Measurements from ENCODE around the gene TPRKB. TPM values are rescaled to one million over a fixed set of nuclear protein-coding genes. Genes with fewer than 3 reads are reported as not detected.
"Not testable (repeated sequence)": the region's sequence is repeated elsewhere in the genome, so short reads cannot be mapped to it uniquely, and the experiment has no call there.

TPRKB gene
- total and polyA plus RNA-seq, 2 donors, result 48.2 to 49.9 TPM

DNA sequence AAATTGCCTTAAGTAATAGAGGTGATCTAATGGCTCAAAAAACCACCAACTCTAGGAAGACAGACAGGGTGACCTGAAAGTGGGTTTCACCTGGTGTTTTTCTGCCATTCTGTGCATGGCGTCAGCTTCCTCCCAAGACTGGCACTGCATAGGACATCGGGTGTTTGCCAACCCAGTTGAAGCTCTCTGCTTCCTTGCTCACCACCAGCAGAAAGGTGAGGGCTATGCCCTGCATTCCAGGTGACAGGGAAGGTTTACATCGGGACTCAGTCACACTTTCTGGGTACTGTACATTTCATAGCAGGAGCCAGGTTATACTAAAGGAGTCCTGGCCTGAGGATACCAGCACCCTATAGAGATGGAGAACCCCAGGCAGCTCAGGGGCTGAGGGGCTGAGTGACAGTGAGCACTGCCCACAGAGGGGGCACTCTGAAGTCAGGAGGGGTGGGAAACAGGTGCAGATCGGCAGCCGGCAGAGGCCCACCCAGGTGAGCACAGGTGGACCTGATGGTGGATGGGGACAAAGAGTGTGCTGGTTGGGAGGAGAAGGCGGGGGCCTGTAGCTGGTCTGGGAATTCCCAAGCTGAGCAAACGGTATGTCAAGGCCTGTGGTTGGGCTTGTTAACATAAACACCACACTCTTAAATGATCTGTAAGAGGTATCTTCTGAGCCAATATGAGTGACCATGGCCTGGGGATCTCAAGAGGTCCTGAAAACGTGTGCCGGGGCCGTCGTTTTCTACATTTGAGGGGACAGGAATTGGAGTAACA is 18.1 kb downstream of the TPRKB start:
- no peaks in the 10 kb centered on the region for H3K4me1 ChIP-seq (ENCODE audit: insufficient read depth)
- WGBS, result 80% methylated on average over 11 of the region's 11 CpGs
- H3K27ac ChIP-seq (ENCODE audit: low read depth), result no peak overlapping the region
- no peaks in the 10 kb centered on the region for H3K36me3 ChIP-seq (ENCODE audit: insufficient read depth)
- no peak overlapping the region for H3K4me3 ChIP-seq (ENCODE audit: low read depth, low read length)
- no peak for DNase-seq (ENCODE audit: extremely low spot score)

DNA sequence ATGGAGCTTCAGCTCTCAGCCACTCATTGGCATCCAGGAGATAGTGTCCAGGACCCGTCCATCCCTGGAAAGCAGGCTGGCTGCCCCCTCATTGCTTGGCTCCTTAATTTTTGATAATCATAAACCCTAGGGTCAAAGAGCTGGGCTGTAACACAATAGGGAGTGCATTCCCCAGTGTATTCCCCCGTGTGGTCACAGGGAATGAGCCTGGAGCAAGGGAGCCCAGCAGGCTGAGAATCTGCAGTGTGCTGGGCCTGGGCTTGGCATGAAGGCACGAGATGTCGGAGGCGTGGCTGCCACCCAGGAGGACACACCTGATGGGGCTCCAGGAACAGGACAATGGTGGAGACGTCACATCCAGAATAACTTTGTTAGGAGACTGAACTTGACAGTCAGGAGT is 18.7 kb downstream of the TPRKB start:
- no peak overlapping the region for H3K4me3 ChIP-seq (ENCODE audit: low read depth, low read length)
- 74% methylated on average over 6 of the region's 6 CpGs for WGBS
- no peaks in the 10 kb centered on the region for H3K4me1 ChIP-seq (ENCODE audit: insufficient read depth)
- no peak overlapping the region for H3K27ac ChIP-seq (ENCODE audit: low read depth)
- H3K36me3 ChIP-seq (ENCODE audit: insufficient read depth), result no peaks in the 10 kb centered on the region
- DNase-seq (ENCODE audit: extremely low spot score), result no peak

DNA sequence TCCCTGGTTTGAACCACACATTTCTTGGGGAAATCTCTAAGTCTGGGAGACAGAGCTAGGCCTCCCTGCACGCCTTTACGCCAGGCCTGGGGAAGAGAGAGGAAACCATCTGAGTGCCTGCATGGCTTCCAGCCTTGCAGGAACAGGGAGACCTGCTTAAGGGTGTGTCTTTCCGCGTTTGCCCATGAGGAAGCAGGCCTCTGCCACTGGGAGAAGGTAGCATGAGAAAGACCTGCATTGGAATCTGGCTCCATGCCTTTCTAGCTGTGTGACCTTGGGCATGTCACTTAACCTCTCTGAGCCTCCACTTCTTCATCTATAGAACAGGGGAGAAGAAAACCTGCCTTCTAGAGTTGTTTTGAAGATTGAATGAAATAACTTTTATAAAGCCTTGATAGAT is 19.4 kb downstream of the TPRKB start:
- H3K4me3 ChIP-seq (ENCODE audit: low read depth, low read length); H3K4me1 ChIP-seq (ENCODE audit: insufficient read depth); H3K27ac ChIP-seq (ENCODE audit: low read depth); DNase-seq (ENCODE audit: extremely low spot score); H3K36me3 ChIP-seq (ENCODE audit: insufficient read depth): not testable (repeated sequence)
- WGBS, result 87% methylated on average over 4 of the region's 4 CpGs

DNA sequence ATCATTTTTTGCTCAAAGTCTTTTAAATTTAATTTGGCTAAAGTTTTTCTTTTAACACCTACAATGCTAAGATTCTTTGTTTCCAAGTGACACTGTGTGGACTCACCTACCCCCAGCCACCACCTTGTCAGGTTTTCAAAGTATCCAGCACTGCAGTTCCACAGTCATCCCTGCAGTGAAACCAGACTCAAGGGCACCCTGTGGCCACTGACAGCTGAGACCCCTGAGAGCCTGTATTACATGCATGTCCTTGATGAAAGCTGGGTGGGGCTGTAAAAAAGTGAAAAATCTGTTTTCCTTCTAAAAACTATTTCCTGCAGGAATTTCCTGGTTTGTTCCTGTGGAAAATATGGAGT is 19.9 kb downstream of the TPRKB start:
- DNase-seq (ENCODE audit: extremely low spot score), result no peak
- H3K36me3 ChIP-seq (ENCODE audit: insufficient read depth), result no peaks in the 10 kb centered on the region
- no peak overlapping the region for H3K4me3 ChIP-seq (ENCODE audit: low read depth, low read length)
- no peak overlapping the region for H3K27ac ChIP-seq (ENCODE audit: low read depth)
- H3K4me1 ChIP-seq (ENCODE audit: insufficient read depth), result no peaks in the 10 kb centered on the region

DNA sequence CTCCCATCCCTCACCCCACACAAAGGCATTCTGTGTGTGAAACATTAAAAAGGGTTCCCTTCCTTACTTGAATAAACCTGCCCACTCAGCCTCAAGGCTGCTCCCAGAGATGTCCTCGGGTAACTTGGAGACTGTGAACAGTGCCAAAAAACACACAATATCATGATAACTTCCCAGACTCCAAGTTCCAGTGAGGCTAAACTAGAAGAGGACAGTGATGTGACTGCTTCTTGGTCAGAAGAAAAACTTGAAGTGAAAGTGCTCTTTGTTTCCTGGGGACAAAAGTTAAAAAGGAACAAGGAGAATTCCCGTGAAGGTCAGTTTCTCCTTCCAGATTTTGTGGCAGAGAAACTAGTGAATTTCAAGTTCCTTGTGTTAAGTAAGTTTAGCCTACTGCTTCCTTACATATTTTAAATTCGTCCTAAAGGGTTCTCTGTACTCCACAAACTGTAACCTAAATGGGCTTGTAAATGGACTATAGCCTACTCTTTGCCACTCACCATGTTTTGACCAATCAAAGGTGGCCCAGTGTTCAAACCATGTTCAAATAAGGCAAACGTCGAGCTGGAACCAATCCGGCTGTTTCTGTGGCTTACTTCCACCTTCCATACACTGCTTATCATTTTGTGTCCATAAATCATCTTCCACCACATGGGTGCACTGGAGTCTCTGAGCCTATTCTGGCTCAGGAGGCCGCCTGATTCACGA is 20.4 kb downstream of the TPRKB start:
- H3K27ac ChIP-seq (ENCODE audit: low read depth), result no peak overlapping the region
- no peak for DNase-seq (ENCODE audit: extremely low spot score)
- no peak overlapping the region for H3K4me3 ChIP-seq (ENCODE audit: low read depth, low read length)
- H3K4me1 ChIP-seq (ENCODE audit: insufficient read depth), result no peaks in the 10 kb centered on the region
- 22% methylated on average over 8 of the region's 8 CpGs for WGBS
- H3K36me3 ChIP-seq (ENCODE audit: insufficient read depth), result no peaks in the 10 kb centered on the region

DNA sequence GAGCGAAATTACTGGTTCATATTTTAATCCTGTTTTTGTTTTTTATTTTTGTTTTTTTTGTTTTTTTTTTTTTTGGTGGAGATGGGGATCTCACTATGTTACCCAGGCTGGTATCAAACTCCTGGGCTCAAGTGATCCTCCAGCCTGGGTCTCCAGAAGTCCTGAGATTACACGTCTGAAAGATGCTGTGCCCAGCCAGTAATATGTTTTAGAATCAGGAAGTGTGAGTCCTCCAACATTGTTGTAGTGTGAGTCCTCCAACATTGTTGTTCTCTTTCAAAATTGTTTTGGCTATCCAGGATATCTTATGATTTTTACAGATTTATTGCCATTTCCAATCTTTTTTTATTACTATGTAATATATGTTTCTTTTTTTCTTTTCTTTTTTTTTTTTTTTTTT is 23.1 kb downstream of the TPRKB start:
- no peaks in the 10 kb centered on the region for H3K4me1 ChIP-seq (ENCODE audit: insufficient read depth)
- no peaks in the 10 kb centered on the region for H3K36me3 ChIP-seq (ENCODE audit: insufficient read depth)
- no peak overlapping the region for H3K4me3 ChIP-seq (ENCODE audit: low read depth, low read length)
- WGBS, result 84% methylated on average over 2 of the region's 2 CpGs
- H3K27ac ChIP-seq (ENCODE audit: low read depth), result no peak overlapping the region
- DNase-seq (ENCODE audit: extremely low spot score), result no peak

DNA sequence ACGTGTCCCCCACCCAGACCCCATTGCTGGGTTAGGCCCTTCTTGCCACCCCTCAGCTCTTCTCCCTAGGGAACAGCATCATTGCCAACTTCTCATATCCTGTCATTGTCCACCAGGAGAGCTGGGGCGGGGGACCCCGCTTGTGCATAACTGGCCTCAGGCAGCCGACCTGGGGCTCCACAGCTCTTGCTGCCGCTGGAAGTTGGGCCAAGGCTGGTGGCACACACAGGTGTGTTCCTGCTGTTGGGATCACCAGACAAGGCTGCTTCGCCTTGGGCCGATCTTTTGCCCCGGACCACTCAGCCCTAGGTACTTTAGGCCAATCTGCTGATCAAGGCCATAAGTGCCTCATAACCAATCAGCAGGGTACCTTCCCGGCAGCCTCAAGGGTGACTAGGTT is 28.6 kb downstream of the TPRKB start:
- H3K4me1 ChIP-seq (ENCODE audit: insufficient read depth), result no peaks in the 10 kb centered on the region
- no peaks in the 10 kb centered on the region for H3K36me3 ChIP-seq (ENCODE audit: insufficient read depth)
- H3K27ac ChIP-seq (ENCODE audit: low read depth), result no peak overlapping the region
- 97% methylated on average over 9 of the region's 9 CpGs for WGBS
- no peak for DNase-seq (ENCODE audit: extremely low spot score)
- H3K4me3 ChIP-seq (ENCODE audit: low read depth, low read length), result no peak overlapping the region

DNA sequence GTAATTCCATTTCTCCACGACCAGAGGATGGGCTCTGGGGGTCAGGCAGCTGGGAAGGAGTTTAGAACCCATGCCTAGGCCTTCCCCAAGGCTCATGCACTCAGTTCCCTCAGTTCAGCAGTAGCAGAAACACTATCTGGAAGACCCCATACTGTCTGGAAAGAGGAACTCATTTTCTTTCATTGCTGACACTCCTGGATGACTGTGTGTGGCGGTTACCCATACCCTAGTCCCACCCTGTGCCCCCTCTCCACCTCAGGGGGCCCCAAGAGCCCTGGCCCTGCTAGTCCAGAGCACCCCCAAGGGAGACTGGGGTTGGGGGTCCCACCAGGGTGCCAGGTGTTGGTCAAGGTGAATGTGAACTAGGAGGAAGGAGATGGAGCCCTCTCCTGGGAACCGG is 29.5 kb downstream of the TPRKB start:
- Histone ChIP-seq H3K4me1 (ENCODE audit: insufficient read depth) (no peaks in the 10 kb centered on the region), H3K36me3 (ENCODE audit: insufficient read depth) (no peaks in the 10 kb centered on the region), H3K27ac (ENCODE audit: low read depth) (no peak overlapping the region), H3K4me3 (ENCODE audit: low read depth, low read length) (no peak overlapping the region)
- no peak for DNase-seq (ENCODE audit: extremely low spot score)
- 76% methylated on average over 3 of the region's 3 CpGs for WGBS

DNA sequence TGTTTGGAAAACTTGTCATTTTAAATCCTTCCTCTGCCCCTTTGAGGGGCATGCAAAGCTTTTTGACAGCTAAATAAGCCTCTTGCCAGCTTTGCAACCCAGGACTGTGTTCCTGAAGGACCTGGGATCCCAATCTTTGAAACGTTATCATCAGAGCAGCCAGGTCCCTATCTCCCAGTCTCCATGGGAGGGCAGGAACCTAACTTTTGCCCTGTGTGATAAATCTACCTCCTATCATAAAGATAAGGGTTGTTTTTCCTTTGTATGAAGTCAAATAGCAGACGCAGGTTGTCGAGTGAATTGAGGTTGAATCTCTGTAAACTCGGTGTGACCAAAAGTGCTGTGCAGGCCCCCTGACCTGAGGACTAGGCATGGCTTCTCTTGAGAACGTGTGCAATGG is 30.1 kb downstream of the TPRKB start:
- WGBS, result 32% methylated on average over 5 of the region's 5 CpGs
- no peaks in the 10 kb centered on the region for H3K4me1 ChIP-seq (ENCODE audit: insufficient read depth)
- H3K36me3 ChIP-seq (ENCODE audit: insufficient read depth), result no peaks in the 10 kb centered on the region
- no peak overlapping the region for H3K4me3 ChIP-seq (ENCODE audit: low read depth, low read length)
- no peak for DNase-seq (ENCODE audit: extremely low spot score)
- H3K27ac ChIP-seq (ENCODE audit: low read depth), result no peak overlapping the region

DNA sequence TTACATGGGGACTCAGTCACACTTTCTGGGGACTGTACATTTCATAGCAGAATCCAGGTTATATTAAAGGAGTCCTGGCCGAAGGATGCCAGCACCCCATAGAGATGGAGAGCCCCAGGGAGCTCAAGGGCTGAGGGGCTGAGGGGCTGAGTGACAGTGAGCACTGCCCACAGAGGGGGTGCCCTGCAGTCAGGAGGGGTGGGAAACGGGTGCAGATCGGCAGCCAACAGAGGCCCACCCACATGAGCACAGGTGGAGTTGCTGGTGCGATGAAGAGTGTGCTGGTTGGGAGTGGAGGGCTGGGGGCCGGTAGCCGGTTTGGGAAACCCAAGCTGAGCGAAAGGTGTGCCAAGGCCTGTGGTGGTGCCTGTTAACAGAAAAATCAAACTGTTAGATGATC is 32.1 kb downstream of the TPRKB start:
- Histone ChIP-seq H3K4me3 (ENCODE audit: low read depth, low read length) (no peak overlapping the region), H3K36me3 (ENCODE audit: insufficient read depth) (no peaks in the 10 kb centered on the region), H3K27ac (ENCODE audit: low read depth) (no peak overlapping the region), H3K4me1 (ENCODE audit: insufficient read depth) (no peaks in the 10 kb centered on the region)
- DNase-seq (ENCODE audit: extremely low spot score), result no peak
- WGBS, result 85% methylated on average over 7 of the region's 7 CpGs

DNA sequence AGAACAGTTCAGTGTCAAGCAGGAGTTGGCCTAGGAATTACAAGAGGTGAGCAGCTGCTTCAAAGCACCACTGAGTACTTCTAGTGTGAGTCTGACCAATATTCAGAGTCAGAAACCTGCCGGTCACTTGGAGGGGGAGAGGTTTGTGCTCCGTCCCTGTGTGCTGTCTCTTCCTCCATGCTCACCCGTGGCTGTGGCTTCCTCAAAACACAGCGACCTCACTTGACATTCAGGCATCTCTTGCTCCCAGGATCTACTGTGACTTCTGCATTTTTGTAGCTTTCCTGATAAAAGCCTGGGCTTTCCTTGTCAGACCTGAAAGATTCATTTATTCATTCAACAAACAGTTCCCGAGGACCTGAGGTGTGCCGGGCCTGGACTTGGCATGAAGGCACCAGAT is 32.9 kb downstream of the TPRKB start:
- no peaks in the 10 kb centered on the region for H3K36me3 ChIP-seq (ENCODE audit: insufficient read depth)
- H3K27ac ChIP-seq (ENCODE audit: low read depth), result no peak overlapping the region
- no peaks in the 10 kb centered on the region for H3K4me1 ChIP-seq (ENCODE audit: insufficient read depth)
- WGBS, result 77% methylated on average over 6 of the region's 6 CpGs
- no peak for DNase-seq (ENCODE audit: extremely low spot score)
- H3K4me3 ChIP-seq (ENCODE audit: low read depth, low read length), result no peak overlapping the region

DNA sequence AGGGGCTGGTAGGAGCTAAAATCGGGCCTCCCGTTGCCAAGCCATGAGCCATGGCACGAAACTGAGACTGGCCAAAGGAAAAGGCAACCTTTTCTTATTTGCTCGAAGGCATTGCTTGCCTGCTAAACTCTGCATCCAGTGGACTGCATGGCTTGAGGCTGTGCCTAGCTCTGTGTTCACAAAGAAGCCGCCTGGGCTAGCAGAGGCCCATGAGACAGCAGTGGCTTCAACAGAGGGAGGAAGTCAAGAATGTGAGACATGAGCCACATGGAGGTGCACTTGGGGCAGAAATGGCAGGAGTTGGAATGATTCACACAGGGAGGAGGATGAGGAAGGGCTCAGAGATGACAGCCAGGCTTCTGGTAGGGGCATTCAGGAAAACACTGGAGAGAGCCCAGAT is 33.5 kb downstream of the TPRKB start:
- DNase-seq (ENCODE audit: extremely low spot score), result no peak
- 89% methylated on average over 5 of the region's 5 CpGs for WGBS

DNA sequence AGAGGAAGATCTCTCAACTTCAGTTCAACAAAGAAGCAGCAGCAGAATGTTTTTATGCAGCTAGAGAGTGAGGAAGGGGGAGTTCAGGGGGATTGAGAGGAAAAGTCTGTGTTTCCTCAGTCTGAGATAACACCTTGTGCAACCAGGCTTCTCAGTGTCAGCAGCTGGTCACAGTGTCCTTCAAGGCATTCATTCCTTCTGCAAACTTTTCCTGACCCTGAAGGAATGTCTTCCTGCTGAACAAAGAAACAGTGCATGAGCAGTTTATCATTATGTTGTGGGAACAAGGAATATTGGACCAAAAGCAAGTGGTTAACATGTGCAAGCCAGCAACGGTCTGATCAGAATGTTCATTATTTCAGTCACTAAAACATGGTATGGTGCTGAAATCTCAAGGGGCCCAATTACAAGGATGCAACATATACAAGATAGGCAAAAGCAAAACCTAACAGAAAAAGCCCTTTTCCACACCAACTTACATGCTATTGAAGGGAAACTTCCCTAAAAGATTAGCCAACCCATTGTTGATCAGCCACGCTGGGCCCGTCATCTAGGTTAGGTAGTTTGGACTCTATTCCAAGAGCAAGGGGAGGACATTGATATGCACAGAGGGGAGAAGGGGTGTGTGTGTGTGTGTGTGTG is 34.2 kb downstream of the TPRKB start:
- H3K36me3 ChIP-seq (ENCODE audit: insufficient read depth); H3K4me3 ChIP-seq (ENCODE audit: low read depth, low read length); H3K4me1 ChIP-seq (ENCODE audit: insufficient read depth); H3K27ac ChIP-seq (ENCODE audit: low read depth); DNase-seq (ENCODE audit: extremely low spot score): not testable (repeated sequence)
- WGBS, result 56% methylated on average over 3 of the region's 3 CpGs

More for the DNA sequence above, 33.5 kb downstream of the TPRKB start:
- H3K27ac ChIP-seq (ENCODE audit: low read depth), result no peak overlapping the region
- H3K36me3 ChIP-seq (ENCODE audit: insufficient read depth), result no peaks in the 10 kb centered on the region
- H3K4me3 ChIP-seq (ENCODE audit: low read depth, low read length), result no peak overlapping the region
- no peaks in the 10 kb centered on the region for H3K4me1 ChIP-seq (ENCODE audit: insufficient read depth)

DNA sequence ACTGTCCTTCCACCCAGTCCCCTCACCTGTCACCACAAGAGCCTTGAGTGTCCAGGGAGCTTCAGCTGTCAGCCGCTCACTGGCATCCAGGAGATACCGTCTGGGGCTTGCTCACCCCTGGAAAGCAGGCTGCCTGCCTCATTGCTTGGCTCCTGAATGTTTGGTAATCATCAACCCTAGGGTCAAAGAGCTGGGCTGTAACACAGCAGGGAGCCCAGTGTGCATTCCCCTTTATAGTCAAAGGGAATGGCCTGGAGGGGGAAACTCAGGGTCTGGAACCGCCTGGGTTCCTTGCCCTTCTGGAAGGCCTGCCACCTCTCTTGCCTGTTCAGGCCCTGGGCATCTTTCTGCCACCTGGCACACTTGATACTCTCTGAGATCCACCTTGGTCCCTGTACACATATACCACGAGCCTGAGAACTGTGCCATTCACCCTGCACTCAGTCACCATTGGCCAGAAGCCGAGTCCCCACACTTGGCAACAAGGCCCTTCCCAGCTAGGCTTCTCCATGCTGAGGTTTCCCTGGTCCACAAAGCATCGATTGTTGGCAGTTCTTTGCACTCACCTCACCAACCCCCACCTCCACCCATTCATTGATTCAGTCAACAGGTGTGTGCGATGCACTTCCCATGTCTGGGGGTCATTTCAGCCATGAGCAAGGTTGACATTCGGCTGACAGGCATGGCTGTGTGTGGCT is 35.0 kb downstream of the TPRKB start:
- H3K4me3 ChIP-seq (ENCODE audit: low read depth, low read length), result no peak overlapping the region
- no peaks in the 10 kb centered on the region for H3K36me3 ChIP-seq (ENCODE audit: insufficient read depth)
- WGBS, result 76% methylated on average over 8 of the region's 8 CpGs
- no peaks in the 10 kb centered on the region for H3K4me1 ChIP-seq (ENCODE audit: insufficient read depth)
- no peak for DNase-seq (ENCODE audit: extremely low spot score)
- no peak overlapping the region for H3K27ac ChIP-seq (ENCODE audit: low read depth)

All from urinary bladder (tissue), 4 donors.